ENCODE measurements around the gene PLXND1.

GRCh38 chr3:129577925-129578786 lies 28.3 kb downstream of the PLXND1 start:
- TF ChIP-seq CTCF (IDR thresholded peaks at IDR 0.05) (no peak), POLR2A (IDR thresholded peaks at IDR 0.05) (no peak)
